Peyer's patch (tissue), 4 donors: ENCODE data around the gene CRIM1. TPM values are rescaled to one million over a fixed set of nuclear protein-coding genes. Genes with fewer than 3 reads are reported as not detected.

Experiments
- DNase-seq, 3 donors: peaks; one replicate each; pipeline ENCODE4 v3.0.0-alpha.2; 2017 to 2019
- H3K27ac ChIP-seq, 4 donors: fragments of 200-600 bp; sonication (generic); one replicate each; pipeline ENCODE4 v1.5.1; 2016 to 2019
- H3K27me3 ChIP-seq, 2 donors: fragments of 200-600 bp; sonication (generic); one replicate each; pipeline ENCODE4 v1.5.1; 2019
- H3K36me3 ChIP-seq, 3 donors: fragments of 200-600 bp; sonication (generic); one replicate each; pipeline ENCODE4 v1.5.1; 2016 to 2019
- H3K4me1 ChIP-seq, 4 donors: fragments of 200-600 bp; sonication (generic); one replicate each; pipeline ENCODE4 v1.5.1; 2016 to 2019
- H3K4me3 ChIP-seq, 4 donors: fragments of 200-600 bp; sonication (generic); 1 replicate in 3 of 4; 2 replicates in 1 of 4; pipeline ENCODE4 v1.5.1; 2016 to 2019; ENCODE audit warnings: mild to moderate bottlenecking in 1 of 4
- H3K9me3 ChIP-seq, 4 donors: fragments of 200-600 bp; sonication (generic); one replicate each; pipeline ENCODE4 v1.5.1; 2016 to 2019; ENCODE audit warnings: mild to moderate bottlenecking in 1 of 4
- POLR2A ChIP-seq, 2 donors: fragments of 450-650 bp; IDR thresholded peaks; one replicate each; pipeline ENCODE4 v1.5.1; 2017; ENCODE audit warnings: antibody characterized with exemption in 2 of 2, mild to moderate bottlenecking in 2 of 2, moderate library complexity in 2 of 2
- total RNA-seq, 4 donors: library from RNA; depleted of rRNA; stranded (reverse); fragments of >200 nt; gene quantifications; one replicate each; pipeline ENCODE4 v1.1.0, GENCODE V29; 2016
- TF ChIP-seq, protein P1 (sequence below), 6 experiments: fragments of 450-650 bp in 4 of 6; fragments of 200-600 bp in 2 of 6; sonication (generic) in 1 of 6; IDR thresholded peaks; one replicate each; pipeline ENCODE4 v1.5.1; 2017 to 2019; ENCODE audit warnings: antibody characterized with exemption in 6 of 6, mild to moderate bottlenecking in 3 of 6, moderate library complexity in 1 of 6

CRIM1 gene
- total RNA-seq, 4 donors from 2014 or later, result 29.9 to 181 (median 63.6) TPM

GRCh38 chr2:36367486-36367885 is 11.9 kb downstream of the CRIM1 start:
- no peak for TF ChIP-seq POLR2A (IDR thresholded peaks at IDR 0.05)
- TF ChIP-seq, protein P1, sequence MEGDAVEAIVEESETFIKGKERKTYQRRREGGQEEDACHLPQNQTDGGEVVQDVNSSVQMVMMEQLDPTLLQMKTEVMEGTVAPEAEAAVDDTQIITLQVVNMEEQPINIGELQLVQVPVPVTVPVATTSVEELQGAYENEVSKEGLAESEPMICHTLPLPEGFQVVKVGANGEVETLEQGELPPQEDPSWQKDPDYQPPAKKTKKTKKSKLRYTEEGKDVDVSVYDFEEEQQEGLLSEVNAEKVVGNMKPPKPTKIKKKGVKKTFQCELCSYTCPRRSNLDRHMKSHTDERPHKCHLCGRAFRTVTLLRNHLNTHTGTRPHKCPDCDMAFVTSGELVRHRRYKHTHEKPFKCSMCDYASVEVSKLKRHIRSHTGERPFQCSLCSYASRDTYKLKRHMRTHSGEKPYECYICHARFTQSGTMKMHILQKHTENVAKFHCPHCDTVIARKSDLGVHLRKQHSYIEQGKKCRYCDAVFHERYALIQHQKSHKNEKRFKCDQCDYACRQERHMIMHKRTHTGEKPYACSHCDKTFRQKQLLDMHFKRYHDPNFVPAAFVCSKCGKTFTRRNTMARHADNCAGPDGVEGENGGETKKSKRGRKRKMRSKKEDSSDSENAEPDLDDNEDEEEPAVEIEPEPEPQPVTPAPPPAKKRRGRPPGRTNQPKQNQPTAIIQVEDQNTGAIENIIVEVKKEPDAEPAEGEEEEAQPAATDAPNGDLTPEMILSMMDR (IDR thresholded peaks at IDR 0.05), result no peak
- peak overlapping the region in 2 of 4 donors; percentile 25 for H3K27ac ChIP-seq
- no peaks in the 10 kb centered on the region for H3K36me3 ChIP-seq
- H3K27me3 ChIP-seq, result no peaks in the 10 kb centered on the region
- no peak for DNase-seq
- H3K4me1 ChIP-seq, result peaks cover 0 to 42% (median 0%) of the 10 kb centered on the region in 4 donors
- H3K9me3 ChIP-seq, result no peaks in the 10 kb centered on the region
- no peak overlapping the region for H3K4me3 ChIP-seq

DNA sequence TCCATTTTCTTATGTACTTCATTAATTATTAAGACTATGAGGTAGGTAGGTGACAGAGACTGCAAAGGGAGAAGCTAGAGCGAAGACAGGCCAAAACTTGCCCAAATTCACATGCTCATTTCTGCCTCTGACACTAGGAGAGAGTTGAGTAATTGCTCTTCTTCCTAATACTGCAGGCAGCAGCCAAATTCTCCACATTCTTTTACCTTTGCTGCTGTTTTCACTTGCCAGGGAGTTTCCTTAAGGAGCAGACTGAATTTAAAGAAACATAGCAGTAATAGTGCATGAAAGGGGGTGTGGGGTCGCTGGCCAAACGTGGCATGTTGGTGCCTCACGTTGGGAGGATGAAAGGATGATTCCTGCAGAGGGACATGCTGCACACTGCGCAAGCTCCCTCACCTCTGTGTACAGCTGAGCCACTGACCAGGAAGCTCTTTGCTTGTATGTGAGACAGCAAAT is 12.3 kb downstream of the CRIM1 start:
- H3K4me1 ChIP-seq, result peaks cover 0 to 46% (median 0%) of the 10 kb centered on the region in 4 donors
- H3K27ac ChIP-seq, result peak overlapping the region in 2 of 4 donors; percentile 25
- no peaks in the 10 kb centered on the region for H3K9me3 ChIP-seq
- no peaks in the 10 kb centered on the region for H3K36me3 ChIP-seq
- H3K27me3 ChIP-seq, result no peaks in the 10 kb centered on the region
- no peak overlapping the region for H3K4me3 ChIP-seq
- DNase-seq, result no peak
- TF ChIP-seq, protein P1 (IDR thresholded peaks at IDR 0.05), result no peak
- no peak for TF ChIP-seq POLR2A (IDR thresholded peaks at IDR 0.05)

DNA sequence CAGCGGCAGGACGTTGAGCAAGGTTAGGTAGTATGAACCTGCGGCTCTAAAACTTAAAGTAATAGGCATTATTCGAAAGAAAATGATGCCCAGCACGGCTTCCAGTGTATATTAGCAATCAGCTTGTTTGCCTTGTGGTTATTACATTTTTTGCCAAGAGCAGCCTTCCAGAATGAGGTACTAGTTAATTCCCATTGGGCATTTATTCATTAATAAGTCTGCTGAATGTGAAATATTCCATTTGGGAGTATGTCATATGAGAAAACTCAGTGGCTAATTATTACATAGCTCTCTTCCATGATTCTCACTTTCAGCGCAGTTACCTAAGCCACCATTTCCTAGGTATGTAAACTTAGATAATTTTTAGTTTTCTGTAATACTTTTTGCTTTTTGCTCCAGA is 12.9 kb downstream of the CRIM1 start:
- Histone ChIP-seq H3K36me3 (no peaks in the 10 kb centered on the region), H3K4me3 (no peak overlapping the region), H3K27ac (peak overlapping the region in 1 of 4 donors; percentile 25), H3K9me3 (no peaks in the 10 kb centered on the region), H3K4me1 (peaks cover 0 to 51% (median 0%) of the 10 kb centered on the region in 4 donors), H3K27me3 (no peaks in the 10 kb centered on the region)
- no peak for DNase-seq
- TF ChIP-seq POLR2A (IDR thresholded peaks at IDR 0.05), result no peak
- TF ChIP-seq, protein P1 (IDR thresholded peaks at IDR 0.05), result no peak

GRCh38 chr2:36369163-36369562 is 13.6 kb downstream of the CRIM1 start:
- Histone ChIP-seq H3K27ac (no peak overlapping the region), H3K36me3 (no peaks in the 10 kb centered on the region), H3K27me3 (no peaks in the 10 kb centered on the region), H3K4me3 (no peak overlapping the region), H3K4me1 (peaks cover 0 to 55% (median 1%) of the 10 kb centered on the region in 4 donors), H3K9me3 (no peaks in the 10 kb centered on the region)
- no peak for DNase-seq
- no peak for TF ChIP-seq POLR2A (IDR thresholded peaks at IDR 0.05)
- TF ChIP-seq, protein P1 (IDR thresholded peaks at IDR 0.05), result no peak

GRCh38 chr2:36369716-36370115 is 14.1 kb downstream of the CRIM1 start:
- no peak for DNase-seq
- H3K27me3 ChIP-seq, result no peaks in the 10 kb centered on the region
- H3K4me3 ChIP-seq, result no peak overlapping the region
- no peaks in the 10 kb centered on the region for H3K9me3 ChIP-seq
- TF ChIP-seq, protein P1 (IDR thresholded peaks at IDR 0.05), result no peak
- TF ChIP-seq POLR2A (IDR thresholded peaks at IDR 0.05), result no peak
- H3K36me3 ChIP-seq, result no peaks in the 10 kb centered on the region
- H3K27ac ChIP-seq, result no peak overlapping the region
- H3K4me1 ChIP-seq, result peaks cover 0 to 55% (median 1%) of the 10 kb centered on the region in 4 donors

- no peak for DNase-seq
- Histone ChIP-seq H3K27ac (no peak overlapping the region), H3K36me3 (no peaks in the 10 kb centered on the region), H3K27me3 (no peaks in the 10 kb centered on the region), H3K4me1 (peaks cover 0 to 55% (median 1%) of the 10 kb centered on the region in 4 donors), H3K9me3 (no peaks in the 10 kb centered on the region), H3K4me3 (no peak overlapping the region)
- no peak for TF ChIP-seq POLR2A (IDR thresholded peaks at IDR 0.05)
- TF ChIP-seq, protein P1 (IDR thresholded peaks at IDR 0.05), result no peak
Measured at GRCh38 chr2:36370281-36370680, 14.7 kb downstream of the CRIM1 start.
